Fibroblast of the aortic adventitia (primary cell): Measurements from ENCODE around the gene MTFR1L. TPM values are rescaled to one million over a fixed set of nuclear protein-coding genes. Genes with fewer than 3 reads are reported as not detected.

Experiments
- DNase-seq: peaks from one replicate; pipeline ENCODE4 v3.0.0-alpha.2; 2010; ENCODE audit warnings: low read depth
- H3K4me3 ChIP-seq: 2 replicates; pipeline ENCODE4 v1.5.1; 2011; ENCODE audit warnings: low read depth, mild to moderate bottlenecking, control low read depth, low read length, moderate library complexity
- total RNA-seq: library from RNA; depleted of rRNA; stranded (reverse); fragments of >200 nt; gene quantifications from 2 replicates; pipeline ENCODE4 v1.2.3, GENCODE V29; 2012; ENCODE audit warnings: low replicate concordance
- TF ChIP-seq, protein P1 (sequence below): IDR thresholded peaks from 2 replicates; pipeline ENCODE4 v1.5.1; 2011; ENCODE audit warnings: mild to moderate bottlenecking, low read length, control low read depth, inconsistent platforms; ENCODE audit not compliant: insufficient read depth

MTFR1L gene
- total RNA-seq, 1 donor = 44.6 TPM

DNA sequence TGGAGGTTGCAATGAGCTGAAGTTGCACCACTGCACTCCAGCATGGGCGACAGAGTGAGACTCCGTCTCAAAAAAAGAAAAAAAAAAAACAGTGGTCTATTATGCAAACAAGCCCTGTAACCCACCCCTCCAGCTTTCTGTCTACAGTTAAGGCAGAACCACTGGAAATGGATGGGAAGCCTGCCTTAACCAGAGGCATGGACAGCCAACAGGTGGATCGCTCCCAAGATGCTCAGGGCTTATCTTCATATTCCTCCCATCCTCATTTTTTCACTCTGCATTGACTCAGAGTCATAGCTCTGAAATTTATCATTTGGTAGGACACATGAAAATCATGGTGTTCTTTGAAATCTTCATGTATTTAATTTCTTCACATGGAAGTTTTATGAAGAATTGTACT, 8.7 kb downstream of the MTFR1L start:
- no peak for DNase-seq
- H3K4me3 ChIP-seq = no peak overlapping the region
- TF ChIP-seq, protein P1, sequence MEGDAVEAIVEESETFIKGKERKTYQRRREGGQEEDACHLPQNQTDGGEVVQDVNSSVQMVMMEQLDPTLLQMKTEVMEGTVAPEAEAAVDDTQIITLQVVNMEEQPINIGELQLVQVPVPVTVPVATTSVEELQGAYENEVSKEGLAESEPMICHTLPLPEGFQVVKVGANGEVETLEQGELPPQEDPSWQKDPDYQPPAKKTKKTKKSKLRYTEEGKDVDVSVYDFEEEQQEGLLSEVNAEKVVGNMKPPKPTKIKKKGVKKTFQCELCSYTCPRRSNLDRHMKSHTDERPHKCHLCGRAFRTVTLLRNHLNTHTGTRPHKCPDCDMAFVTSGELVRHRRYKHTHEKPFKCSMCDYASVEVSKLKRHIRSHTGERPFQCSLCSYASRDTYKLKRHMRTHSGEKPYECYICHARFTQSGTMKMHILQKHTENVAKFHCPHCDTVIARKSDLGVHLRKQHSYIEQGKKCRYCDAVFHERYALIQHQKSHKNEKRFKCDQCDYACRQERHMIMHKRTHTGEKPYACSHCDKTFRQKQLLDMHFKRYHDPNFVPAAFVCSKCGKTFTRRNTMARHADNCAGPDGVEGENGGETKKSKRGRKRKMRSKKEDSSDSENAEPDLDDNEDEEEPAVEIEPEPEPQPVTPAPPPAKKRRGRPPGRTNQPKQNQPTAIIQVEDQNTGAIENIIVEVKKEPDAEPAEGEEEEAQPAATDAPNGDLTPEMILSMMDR = no peak

DNA sequence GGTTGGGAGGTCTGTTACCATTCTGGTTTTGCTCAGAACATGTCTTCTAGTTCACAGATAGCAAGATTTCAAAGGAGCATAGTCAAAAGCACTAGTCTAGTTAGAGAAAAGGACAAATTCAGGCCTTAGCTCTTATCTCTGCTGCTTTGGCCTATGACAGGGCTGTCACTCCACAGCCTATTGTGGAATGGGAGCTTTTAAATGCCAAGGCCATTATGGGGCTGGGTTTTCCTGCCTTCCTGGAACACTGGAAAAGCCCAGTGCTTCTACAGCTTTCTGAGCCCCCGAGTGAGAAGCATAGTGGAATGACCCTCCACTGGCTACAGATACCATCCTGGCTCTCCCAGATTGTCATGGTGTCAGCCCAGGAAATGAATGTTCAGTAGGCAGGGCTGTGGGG, 9.3 kb downstream of the MTFR1L start:
- DNase-seq = no peak
- no peak overlapping the region for H3K4me3 ChIP-seq
- TF ChIP-seq, protein P1 = no peak

DNA sequence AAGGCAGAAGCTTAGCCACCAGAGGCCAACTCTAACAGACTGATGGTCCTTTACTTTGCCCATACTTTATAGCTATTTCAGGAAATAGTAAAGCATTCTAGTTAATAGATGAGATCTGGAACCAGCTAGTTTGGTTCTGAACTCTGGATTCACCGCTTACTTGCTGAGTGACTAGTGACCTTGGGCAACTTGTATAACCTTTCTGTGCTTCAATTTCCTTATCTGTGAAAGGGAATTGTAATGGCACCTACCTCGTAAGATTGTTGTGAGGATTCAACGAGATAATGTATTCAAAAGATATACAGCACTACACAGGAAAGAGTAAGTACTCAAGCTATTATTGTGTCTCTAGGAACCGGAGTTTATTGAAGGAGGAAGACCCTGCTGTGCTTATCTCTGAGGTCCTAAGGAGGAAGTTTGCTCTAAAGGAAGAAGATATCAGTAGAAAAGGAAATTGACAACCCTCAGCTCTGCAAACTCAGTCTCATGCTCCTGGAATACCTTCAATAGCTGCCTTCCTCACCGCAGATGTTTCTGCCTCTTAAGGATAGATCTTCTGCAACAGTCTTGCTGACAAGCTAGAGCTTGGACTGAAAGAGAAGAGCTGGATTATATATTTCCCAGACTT, 11.9 kb downstream of the MTFR1L start:
- DNase-seq = no peak

DNA sequence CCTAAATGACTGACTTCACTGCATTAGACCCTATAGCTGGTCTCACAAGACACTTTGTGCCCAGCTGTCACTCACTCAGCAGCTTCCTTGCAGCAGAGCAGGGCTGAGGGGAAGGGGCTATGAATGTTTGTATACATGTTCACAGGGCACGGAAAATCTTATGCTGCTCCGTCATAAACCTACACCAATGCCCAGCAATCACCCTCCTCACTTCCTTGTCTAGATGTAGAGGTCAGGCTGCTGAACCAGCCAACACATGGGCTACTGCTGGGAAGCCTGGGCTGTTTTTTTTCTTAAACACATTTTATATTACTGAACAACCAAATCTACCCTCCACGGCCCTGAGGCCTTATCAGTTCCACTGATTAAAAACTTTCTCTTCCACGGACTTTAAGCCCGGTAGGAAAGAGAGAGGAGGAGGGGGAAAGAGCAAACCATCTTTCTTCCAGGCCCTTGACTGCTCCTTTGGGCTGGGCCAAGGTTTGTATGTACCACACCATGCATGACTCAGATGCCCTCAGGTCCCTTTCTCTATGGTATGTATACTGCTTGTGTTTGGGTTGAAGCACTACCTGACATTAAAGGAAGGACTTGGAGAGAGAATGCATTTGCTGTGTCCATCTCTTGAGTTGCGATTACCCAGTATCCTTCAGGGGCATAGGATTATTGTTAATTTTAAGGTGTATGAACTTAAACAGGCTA, 12.7 kb downstream of the MTFR1L start:
- DNase-seq = no peak
- no peak overlapping the region for H3K4me3 ChIP-seq
- TF ChIP-seq, protein P1 = no peak

More for the DNA sequence above, 11.9 kb downstream of the MTFR1L start:
- TF ChIP-seq, protein P1 = no peak
- no peak overlapping the region for H3K4me3 ChIP-seq

DNA sequence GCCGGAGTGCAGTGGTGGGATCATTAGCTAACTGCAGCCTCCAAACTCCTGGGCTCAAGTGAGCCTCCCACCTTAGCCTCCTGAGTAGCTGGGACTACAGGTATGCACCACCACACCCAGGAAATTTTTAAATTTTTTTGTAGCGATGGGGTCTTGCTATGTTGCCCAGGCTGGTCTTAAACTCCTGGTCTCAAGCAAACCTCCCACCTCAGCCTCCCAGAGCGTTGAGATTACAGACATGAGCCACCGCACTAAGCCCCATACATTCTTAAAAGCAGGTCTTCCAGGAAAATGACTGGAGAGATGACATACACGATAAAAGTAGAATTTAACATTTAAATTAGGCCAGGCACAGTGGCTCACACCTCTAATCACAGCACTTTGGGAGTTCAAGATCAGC, 13.4 kb downstream of the MTFR1L start:
- TF ChIP-seq, protein P1 = no peak
- no peak overlapping the region for H3K4me3 ChIP-seq
- DNase-seq = no peak

DNA sequence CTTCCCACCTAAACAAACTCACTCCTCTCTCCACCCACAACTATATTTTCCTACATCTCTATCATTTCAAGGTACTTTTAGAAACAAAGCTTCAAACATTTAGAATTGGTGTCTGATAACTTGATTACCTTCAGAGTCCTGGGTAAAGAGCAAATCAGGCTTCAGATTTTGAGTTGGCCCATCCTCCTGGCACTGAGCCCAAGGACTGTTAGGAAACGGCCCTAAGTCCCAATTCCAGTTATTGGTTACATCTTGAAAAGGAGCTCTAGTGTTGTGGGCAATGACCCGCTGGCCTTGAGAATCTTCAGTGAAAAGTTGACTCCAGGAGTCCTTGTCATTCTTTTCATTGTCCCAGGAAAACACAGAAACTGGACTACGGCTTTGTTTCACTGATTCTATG, 15.1 kb downstream of the MTFR1L start:
- TF ChIP-seq, protein P1 = no peak
- no peak for DNase-seq
- no peak overlapping the region for H3K4me3 ChIP-seq
